HG02840 (cell line): ENCODE measurements around the gene COL27A1.
"Not testable (repeated sequence)": the region's sequence is repeated elsewhere in the genome, so short reads cannot be mapped to it uniquely, and the experiment has no call there.

Experiments used
- ATAC-seq: cut with Tn5 transposase; IDR thresholded peaks from one replicate; pipeline ENCODE4 v1.9.1; 2021; ENCODE audit warnings: mild to moderate bottlenecking, moderate library complexity, moderate number of reproducible peaks; ENCODE audit not compliant: unreplicated experiment, low FRiP score

The COL27A1 gene

GRCh38 chr9:114314256-114314867 is 159.0 kb downstream of the COL27A1 start:
- ATAC-seq = no peak

GRCh38 chr9:114314881-114315722 is 159.8 kb downstream of the COL27A1 start:
- ATAC-seq = no peak

GRCh38 chr9:114315723-114316363 is 160.5 kb downstream of the COL27A1 start:
- ATAC-seq = no peak

GRCh38 chr9:114316605-114317230 is 161.4 kb downstream of the COL27A1 start:
- no peak for ATAC-seq

GRCh38 chr9:114317665-114318357 is 162.5 kb downstream of the COL27A1 start:
- no peak for ATAC-seq

GRCh38 chr9:114318416-114318815 is 163.1 kb downstream of the COL27A1 start:
- ATAC-seq = no peak

- ATAC-seq = no peak
Observed at GRCh38 chr9:114319147-114319546, 163.8 kb downstream of the COL27A1 start.

- ATAC-seq = not testable (repeated sequence)
Observed at GRCh38 chr9:114320710-114321109, 165.4 kb downstream of the COL27A1 start.

- no peak for ATAC-seq
Observed at GRCh38 chr9:114321759-114322158, 166.4 kb downstream of the COL27A1 start.

GRCh38 chr9:114322160-114322818 is 167.0 kb downstream of the COL27A1 start:
- not testable (repeated sequence) for ATAC-seq

GRCh38 chr9:114322831-114323531 is 167.6 kb downstream of the COL27A1 start, which contains the start of gene ORM1:
Gene ORM1 (plus strand): TSS chr9:114323098. CDS start chr9:114323134, 36 bp downstream.
- not testable (repeated sequence) for ATAC-seq

- not testable (repeated sequence) for ATAC-seq
Observed at GRCh38 chr9:114323849-114324248, 168.5 kb downstream of the COL27A1 start.

- no peak for ATAC-seq
Observed at GRCh38 chr9:114324492-114324891, 169.2 kb downstream of the COL27A1 start.

- not testable (repeated sequence) for ATAC-seq
Observed at GRCh38 chr9:114324965-114325364, 169.6 kb downstream of the COL27A1 start.

GRCh38 chr9:114325684-114326254 is 170.4 kb downstream of the COL27A1 start:
- not testable (repeated sequence) for ATAC-seq

GRCh38 chr9:114327749-114328148 is 172.4 kb downstream of the COL27A1 start:
- ATAC-seq = no peak

- ATAC-seq = not testable (repeated sequence)
Observed at GRCh38 chr9:114328357-114328820, 173.1 kb downstream of the COL27A1 start.

GRCh38 chr9:114328937-114329624 is 173.7 kb downstream of the COL27A1 start:
- ATAC-seq = not testable (repeated sequence)
